Nephron progenitor cell (in vitro differentiated cells): ENCODE data around the gene ABCF3.

ENCODE experiments used
- DNase-seq: peaks from one replicate; pipeline ENCODE4 v3.0.0; 2021
- H3K27ac Mint-ChIP-seq: 2 replicates; pipeline ENCODE4 v1.8.0; 2021; ENCODE audit warnings: mild to moderate bottlenecking, moderate library complexity, mixed read lengths
- H3K27me3 Mint-ChIP-seq: 2 replicates; pipeline ENCODE4 v1.8.0; 2021; ENCODE audit warnings: mild to moderate bottlenecking, low read depth, mixed read lengths; ENCODE audit not compliant: poor library complexity
- H3K36me3 Mint-ChIP-seq: 2 replicates; pipeline ENCODE4 v1.8.0; 2021; ENCODE audit warnings: low read depth, mixed read lengths
- H3K4me1 Mint-ChIP-seq: 2 replicates; pipeline ENCODE4 v1.8.0; 2021; ENCODE audit warnings: mixed read lengths
- H3K4me3 Mint-ChIP-seq: 2 replicates; pipeline ENCODE4 v1.8.0; 2021; ENCODE audit warnings: mild to moderate bottlenecking, moderate library complexity, mixed read lengths
- H3K9me3 Mint-ChIP-seq: 2 replicates; pipeline ENCODE4 v1.8.0; 2021; ENCODE audit warnings: mild to moderate bottlenecking, moderate library complexity, mixed read lengths
- CTCF ChIP-seq: fragments of 200-600 bp; sonication (generic); IDR thresholded peaks from 2 replicates; pipeline ENCODE4 v1.5.0; 2021; ENCODE audit warnings: antibody characterized with exemption

Gene ABCF3

GRCh38 chr3:184196536-184196935 is 10.5 kb downstream of the ABCF3 start:
- no peak for DNase-seq
- Mint-ChIP-seq H3K4me3 (no peak overlapping the region), H3K4me1 (no peaks in the 10 kb centered on the region), H3K36me3 (peaks cover 25% of the 10 kb centered on the region), H3K9me3 (no peaks in the 10 kb centered on the region), H3K27me3 (no peaks in the 10 kb centered on the region), H3K27ac (no peak overlapping the region)
- no peak for TF ChIP-seq CTCF

GRCh38 chr3:184198509-184198908 is 12.5 kb downstream of the ABCF3 start:
- Mint-ChIP-seq H3K27me3 (peaks cover 12% of the 10 kb centered on the region), H3K4me1 (peaks cover 5% of the 10 kb centered on the region), H3K9me3 (no peaks in the 10 kb centered on the region), H3K27ac (peak overlapping the region; percentile 61), H3K36me3 (peaks cover 9% of the 10 kb centered on the region), H3K4me3 (no peak overlapping the region)
- no peak for TF ChIP-seq CTCF
- no peak for DNase-seq

- DNase-seq = no peak
- H3K4me1 Mint-ChIP-seq = peaks cover 6% of the 10 kb centered on the region
- H3K27me3 Mint-ChIP-seq = peaks cover 23% of the 10 kb centered on the region
- H3K4me3 Mint-ChIP-seq = no peak overlapping the region
- no peaks in the 10 kb centered on the region for H3K36me3 Mint-ChIP-seq
- no peaks in the 10 kb centered on the region for H3K9me3 Mint-ChIP-seq
- TF ChIP-seq CTCF = no peak
- no peak overlapping the region for H3K27ac Mint-ChIP-seq
These were observed 14.8 kb downstream of the ABCF3 start for GRCh38 chr3:184200825-184201224.

- Mint-ChIP-seq H3K4me1 (peaks cover 6% of the 10 kb centered on the region), H3K9me3 (no peaks in the 10 kb centered on the region), H3K27me3 (peaks cover 44% of the 10 kb centered on the region), H3K4me3 (no peak overlapping the region), H3K27ac (no peak overlapping the region), H3K36me3 (no peaks in the 10 kb centered on the region)
- no peak for TF ChIP-seq CTCF
- DNase-seq = no peak
These were observed 17.5 kb downstream of the ABCF3 start for GRCh38 chr3:184203526-184203925.

GRCh38 chr3:184209146-184209923 is 23.3 kb downstream of the ABCF3 start:
- H3K9me3 Mint-ChIP-seq = no peaks in the 10 kb centered on the region
- DNase-seq = no peak

More at GRCh38 chr3:184209146-184209923, 23.3 kb downstream of the ABCF3 start:
- Mint-ChIP-seq H3K4me3 (no peak overlapping the region), H3K27ac (no peak overlapping the region), H3K27me3 (peaks cover 41% of the 10 kb centered on the region), H3K4me1 (no peaks in the 10 kb centered on the region), H3K36me3 (no peaks in the 10 kb centered on the region)
- TF ChIP-seq CTCF = no peak
